Retinal pigment epithelial cell (primary cell): ENCODE data around the gene BRMS1L.
"Not testable (repeated sequence)": the region's sequence is repeated elsewhere in the genome, so short reads cannot be mapped to it uniquely, and the experiment has no call there.

Source experiments
- DNase-seq: peaks from one replicate; pipeline ENCODE4 v3.0.0-alpha.2; 2010; ENCODE audit warnings: low read depth
- H3K4me3 ChIP-seq: 2 replicates; pipeline ENCODE4 v1.5.1; 2011; ENCODE audit warnings: mild to moderate bottlenecking, low read length, control low read depth, moderate library complexity
- CTCF ChIP-seq: conservative IDR thresholded peaks from 2 replicates; pipeline ENCODE4 v1.5.1; 2011; ENCODE audit warnings: low read depth, low read length, control low read depth, inconsistent platforms

Gene BRMS1L

GRCh38 chr14:35825968-35826217, 245 bp upstream of the BRMS1L start:
- no peak for DNase-seq
- no peak for TF ChIP-seq CTCF
- H3K4me3 ChIP-seq, result peak overlapping the region; percentile 97

DNA sequence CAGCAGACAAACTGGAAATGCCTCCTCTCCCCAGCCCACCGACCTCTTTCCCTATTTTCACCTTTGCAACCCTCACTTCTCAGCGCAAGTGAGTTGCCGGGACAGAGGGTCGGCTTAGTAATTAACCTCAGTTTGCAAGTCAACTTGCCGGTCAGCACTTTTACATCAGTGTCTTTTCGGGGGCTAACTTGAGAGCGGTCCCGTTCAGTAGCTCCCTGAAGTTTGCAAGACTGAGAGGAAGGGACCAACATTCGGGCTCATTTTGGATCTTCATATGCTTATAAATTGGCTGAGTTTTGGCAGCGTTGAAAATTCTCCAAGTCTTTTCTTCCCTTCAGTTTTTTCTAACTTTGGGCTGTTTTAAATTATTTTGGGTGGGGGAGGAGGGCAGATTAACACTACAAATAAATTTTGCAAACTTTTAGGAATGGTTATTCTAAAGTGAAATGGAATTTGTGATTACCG, 846 bp downstream of the BRMS1L start:
- DNase-seq, result no peak
- H3K4me3 ChIP-seq, result peak overlapping the region; percentile 97
- TF ChIP-seq CTCF, result no peak

DNA sequence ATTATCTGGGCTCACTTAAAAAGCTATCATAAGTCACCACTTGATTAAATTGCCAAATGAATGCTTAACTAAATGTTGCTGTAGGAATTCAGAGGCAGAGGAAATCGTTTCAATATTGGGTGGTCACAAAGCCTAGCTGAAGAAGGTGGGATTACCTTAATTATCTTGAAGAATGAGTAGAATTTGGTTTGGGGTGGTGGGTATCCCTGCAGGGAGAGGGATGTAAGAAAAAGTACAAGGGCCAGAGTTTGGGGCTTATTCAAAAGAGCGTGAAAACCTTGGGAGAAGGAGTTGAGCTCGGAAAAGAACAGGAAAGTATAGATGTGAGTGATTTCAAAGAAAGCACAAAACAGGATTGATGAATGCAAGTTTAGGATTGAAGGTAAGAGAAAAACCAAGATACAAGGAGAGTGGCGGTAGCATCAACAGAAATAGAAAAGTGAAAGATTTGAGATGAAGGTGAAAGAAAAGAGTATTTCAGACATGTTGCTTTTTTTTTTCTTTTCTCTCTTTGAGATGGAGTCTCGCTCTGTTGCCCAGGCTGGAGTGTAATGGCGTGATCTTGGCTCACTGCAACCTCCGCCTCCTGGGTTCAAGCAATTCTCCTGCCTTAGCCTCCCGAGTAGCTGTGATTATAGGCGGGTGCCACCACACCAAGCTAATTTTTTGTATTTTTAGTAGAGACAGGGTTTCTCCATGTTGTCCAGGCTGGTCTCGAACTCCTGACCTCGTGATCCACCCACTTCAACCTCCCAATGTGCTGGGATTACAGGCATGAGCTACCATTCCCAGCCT, 1.7 kb downstream of the BRMS1L start:
- no peak for TF ChIP-seq CTCF
- H3K4me3 ChIP-seq, result no peak overlapping the region
- DNase-seq, result no peak

GRCh38 chr14:35829449-35829848, 3.3 kb downstream of the BRMS1L start:
- DNase-seq, result no peak
- H3K4me3 ChIP-seq, result no peak overlapping the region
- no peak for TF ChIP-seq CTCF

GRCh38 chr14:35835208-35835982, 9.3 kb downstream of the BRMS1L start:
- no peak overlapping the region for H3K4me3 ChIP-seq
- DNase-seq, result no peak
- TF ChIP-seq CTCF, result no peak

DNA sequence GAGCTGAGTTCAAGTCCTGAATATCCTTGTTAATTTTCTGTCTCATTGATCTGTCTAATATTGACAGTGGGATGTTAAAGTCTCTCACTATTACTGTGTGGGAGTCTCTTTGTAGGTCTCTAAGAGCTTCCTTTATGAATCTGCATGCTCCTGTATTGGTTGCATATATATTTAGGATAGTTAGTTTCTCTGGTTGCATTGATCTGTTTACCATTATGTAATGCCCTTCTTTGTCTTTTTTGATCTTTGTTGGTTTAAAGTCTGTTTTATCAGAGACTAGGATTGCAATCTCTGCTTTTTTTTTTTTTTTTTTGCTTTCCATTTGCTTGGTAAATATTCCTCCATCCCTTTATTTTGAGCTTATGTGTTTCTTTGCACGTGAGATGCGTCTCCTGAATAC, 15.6 kb downstream of the BRMS1L start:
- H3K4me3 ChIP-seq, DNase-seq: not testable (repeated sequence)

DNA sequence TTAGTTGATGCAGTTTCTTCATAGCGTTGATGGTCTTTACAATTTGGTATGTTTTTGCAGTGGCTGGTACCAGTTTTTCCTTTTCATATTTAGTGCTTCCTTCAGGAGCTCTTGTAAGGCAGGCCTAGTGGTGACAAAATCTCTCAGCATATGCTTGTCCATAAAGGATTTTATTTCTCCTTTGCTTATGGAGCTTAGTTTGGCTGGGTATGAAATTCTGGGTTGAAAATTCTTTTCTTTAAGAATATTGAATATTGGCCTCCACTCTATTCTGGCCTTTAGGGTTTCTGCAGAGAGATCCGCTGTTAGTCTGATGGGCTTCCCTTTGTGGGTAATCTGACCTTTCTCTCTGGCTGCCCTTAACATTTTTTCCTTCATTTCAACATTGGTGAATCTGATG, 16.1 kb downstream of the BRMS1L start:
- DNase-seq, H3K4me3 ChIP-seq: not testable (repeated sequence)

- DNase-seq, result no peak
- no peak for TF ChIP-seq CTCF
- H3K4me3 ChIP-seq, result no peak overlapping the region
Measured at GRCh38 chr14:35844494-35844893, 18.4 kb downstream of the BRMS1L start.
